IgD-negative memory B cell (primary cell): Measurements from ENCODE around the gene CRACDL. TPM values are rescaled to one million over a fixed set of nuclear protein-coding genes. Genes with fewer than 3 reads are reported as not detected.

ENCODE experiments used
- H3K27ac Mint-ChIP-seq, 3 donors: one replicate each; pipeline ENCODE4 v1.8.0; 2020 to 2022; ENCODE audit warnings: mild to moderate bottlenecking in 3 of 3, mixed read lengths in 3 of 3, moderate library complexity in 1 of 3
- H3K27me3 Mint-ChIP-seq: one replicate; pipeline ENCODE4 v1.8.0; 2021; ENCODE audit warnings: mixed read lengths
- H3K36me3 Mint-ChIP-seq: one replicate; pipeline ENCODE4 v1.8.0; 2020; ENCODE audit warnings: mild to moderate bottlenecking, mixed read lengths
- H3K4me1 Mint-ChIP-seq, 3 donors: one replicate each; pipeline ENCODE4 v1.8.0; 2020 to 2022; ENCODE audit warnings: mixed read lengths in 3 of 3, mild to moderate bottlenecking in 1 of 3
- H3K4me3 Mint-ChIP-seq, 4 donors: one replicate each; pipeline ENCODE4 v1.8.0; 2020 to 2022; ENCODE audit warnings: mild to moderate bottlenecking in 4 of 4, mixed read lengths in 4 of 4, moderate library complexity in 3 of 4
- H3K9me3 Mint-ChIP-seq, 3 donors: one replicate each; pipeline ENCODE4 v1.8.0; 2020 to 2021; ENCODE audit warnings: mixed read lengths in 3 of 3, mild to moderate bottlenecking in 1 of 3
- polyA plus RNA-seq: library from polyadenylated mRNA; unstranded; fragments of 300-500 nt; fragmentation: Illumina TruSeq; gene quantifications from one replicate; pipeline ENCODE4 v1.2.3, GENCODE V29; 2021

CRACDL gene
- polyA plus RNA-seq, 1 donor from 2014 or later: not detected

DNA sequence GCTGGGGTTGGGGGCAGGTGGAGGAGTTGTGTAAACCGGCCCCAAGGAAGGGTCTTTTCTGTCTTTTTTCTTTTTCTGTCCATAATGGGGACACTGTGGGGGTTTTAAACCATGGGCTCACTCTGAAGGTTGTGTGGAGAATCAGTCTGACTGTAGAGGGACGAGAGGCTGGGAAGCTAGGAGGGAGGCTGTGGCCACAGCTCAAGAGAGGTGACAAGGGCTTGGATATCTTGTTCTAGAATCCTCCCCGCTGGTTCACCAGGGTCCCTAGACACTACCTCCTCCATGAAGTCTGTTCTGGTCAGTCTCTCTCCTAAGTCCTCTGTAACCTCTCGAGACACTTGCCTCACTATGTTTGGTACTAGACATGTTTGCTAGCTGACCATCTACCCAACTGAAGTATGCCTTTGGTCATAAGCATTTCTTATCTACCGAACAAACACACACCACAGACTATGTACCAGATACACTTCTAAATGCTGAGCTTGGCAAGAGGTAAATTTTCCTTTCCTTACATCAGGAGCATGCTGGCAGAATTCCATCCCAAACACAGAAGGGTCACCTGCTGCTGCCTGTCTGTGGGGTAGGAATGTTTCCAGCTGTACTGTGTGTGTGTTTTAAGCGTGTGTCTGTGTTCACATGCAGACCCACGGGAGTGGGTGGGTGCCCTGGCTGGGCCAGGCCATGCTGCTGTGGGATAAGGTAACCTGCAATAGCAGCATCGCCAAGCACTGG, 135.5 kb downstream of the CRACDL start:
- no peaks in the 10 kb centered on the region for H3K4me1 Mint-ChIP-seq
- H3K4me3 Mint-ChIP-seq: no peak overlapping the region
- H3K27ac Mint-ChIP-seq: no peak overlapping the region
- H3K9me3 Mint-ChIP-seq: no peaks in the 10 kb centered on the region
- H3K36me3 Mint-ChIP-seq: no peaks in the 10 kb centered on the region
- peaks cover 1% of the 10 kb centered on the region for H3K27me3 Mint-ChIP-seq

DNA sequence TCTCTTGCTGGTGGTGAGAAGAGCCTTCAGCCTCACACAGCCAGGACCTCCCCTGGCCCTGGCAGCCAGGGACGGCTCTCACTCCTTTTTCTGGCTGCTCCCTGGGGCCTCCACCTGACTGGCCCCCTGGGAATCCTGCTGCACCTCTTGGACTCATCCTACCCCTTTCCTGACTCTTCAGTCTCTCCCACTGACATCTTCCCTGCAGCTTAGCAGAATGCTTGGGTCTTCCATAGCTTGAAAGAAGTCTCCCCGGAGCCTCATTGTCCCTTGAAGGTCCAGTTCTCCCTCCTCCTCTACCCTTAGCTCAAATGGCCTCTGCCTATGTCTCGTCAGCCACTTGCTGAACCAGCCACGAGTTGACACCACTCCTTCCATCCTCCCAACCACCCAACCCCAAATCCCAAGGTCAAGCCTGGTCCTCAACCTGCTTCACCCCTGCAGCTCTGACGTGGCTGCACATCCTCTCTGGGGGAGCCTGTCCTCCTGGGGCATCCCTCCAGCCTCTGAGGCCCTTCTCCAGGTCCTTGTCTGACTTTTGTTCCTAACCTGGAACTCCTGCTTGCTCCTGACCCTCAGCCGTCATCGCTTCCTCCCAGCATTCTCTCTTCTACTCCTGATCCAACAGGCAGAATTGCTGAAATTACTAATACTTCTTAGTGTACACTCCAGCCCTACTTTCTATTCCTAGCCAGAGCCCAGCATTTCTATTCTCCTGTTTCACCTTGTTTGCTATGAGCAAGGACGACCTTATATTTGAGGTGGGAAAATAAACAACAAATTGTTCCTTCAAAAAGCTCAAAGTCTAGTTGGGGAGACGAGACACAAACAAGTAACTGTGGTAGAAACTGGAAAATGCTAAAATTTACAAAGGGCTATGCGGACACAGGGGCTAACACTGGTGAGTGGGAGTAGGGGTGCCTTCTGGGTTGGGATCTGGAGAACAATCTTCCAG, 136.4 kb downstream of the CRACDL start:
- Mint-ChIP-seq H3K27ac (no peak overlapping the region), H3K9me3 (no peaks in the 10 kb centered on the region), H3K4me3 (no peak overlapping the region), H3K27me3 (peaks cover 1% of the 10 kb centered on the region), H3K36me3 (no peaks in the 10 kb centered on the region), H3K4me1 (no peaks in the 10 kb centered on the region)

DNA sequence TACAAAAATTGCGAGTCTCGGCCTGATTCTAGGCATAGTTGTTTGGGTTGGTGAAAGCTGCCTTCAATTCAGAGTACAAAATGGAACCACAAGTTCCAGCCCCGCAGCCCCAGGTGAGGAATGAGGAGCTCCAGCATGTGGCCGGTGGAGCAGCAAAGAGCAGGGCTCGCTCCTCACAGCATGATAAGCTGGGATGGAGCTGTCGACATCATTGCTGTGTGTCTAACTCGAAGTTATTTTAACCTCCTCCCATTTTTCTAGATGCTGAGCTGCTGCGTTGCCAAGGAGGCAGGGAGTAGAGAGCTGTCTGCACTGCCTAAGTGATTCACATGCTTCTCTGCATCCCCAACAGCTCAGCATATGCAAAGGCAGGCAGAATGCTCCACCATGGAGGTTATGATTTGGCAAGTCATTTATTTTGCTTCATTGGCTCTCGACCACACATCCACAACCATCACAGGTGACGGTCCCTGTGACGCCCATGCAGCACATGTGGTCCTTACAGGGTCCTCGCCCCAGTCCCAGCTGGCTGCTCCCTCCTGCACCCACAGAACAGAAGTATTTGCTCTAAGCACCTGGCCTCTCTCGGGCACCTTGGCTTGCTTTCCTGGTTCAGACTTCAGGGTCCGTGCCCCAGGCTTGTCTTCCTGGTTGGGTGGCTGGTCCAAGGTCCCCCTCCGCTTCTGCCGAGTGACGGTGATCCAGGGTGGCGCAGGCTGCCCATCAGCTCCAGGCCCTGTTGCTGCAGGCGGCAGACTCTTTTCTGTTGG, 139.1 kb downstream of the CRACDL start:
- no peaks in the 10 kb centered on the region for H3K36me3 Mint-ChIP-seq
- no peaks in the 10 kb centered on the region for H3K9me3 Mint-ChIP-seq
- H3K27ac Mint-ChIP-seq: no peak overlapping the region
- peaks cover 1% of the 10 kb centered on the region for H3K27me3 Mint-ChIP-seq
- no peak overlapping the region for H3K4me3 Mint-ChIP-seq
- H3K4me1 Mint-ChIP-seq: no peaks in the 10 kb centered on the region

DNA sequence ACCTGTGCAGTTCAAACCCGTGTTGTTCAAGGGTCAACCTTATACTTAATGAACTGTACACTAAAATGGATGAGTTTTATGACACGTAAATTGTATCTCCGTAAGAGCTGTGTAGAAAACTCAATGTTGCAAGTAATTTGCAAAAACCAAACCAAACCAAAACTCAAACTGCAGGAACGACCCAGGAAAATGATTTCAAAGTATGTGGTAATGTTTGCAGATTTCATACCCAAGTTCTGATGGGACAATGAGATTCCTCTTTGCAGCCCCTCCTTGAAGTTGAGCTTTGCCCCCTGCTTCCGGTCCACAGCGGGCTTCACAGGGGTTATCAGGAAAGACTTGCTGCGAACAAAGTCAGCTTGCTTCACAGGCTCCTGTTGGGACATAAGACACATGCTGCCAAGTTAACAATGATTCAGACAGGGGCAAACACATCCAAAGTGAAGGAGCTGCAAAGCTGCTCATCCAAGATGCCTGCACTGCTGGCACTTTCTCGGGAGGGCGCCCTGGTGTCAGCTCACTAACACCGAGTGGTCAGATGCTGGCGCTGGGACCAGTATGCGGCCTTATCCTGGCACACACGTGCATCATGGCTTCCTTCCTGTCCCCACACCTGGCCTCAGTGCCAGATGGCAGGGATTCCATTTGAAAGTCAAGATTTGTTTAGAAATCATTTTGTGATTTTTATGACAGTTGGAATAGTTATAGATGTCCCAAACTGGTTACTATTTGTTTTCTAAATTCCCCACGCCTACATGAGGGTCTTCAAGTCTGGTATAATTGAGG, 139.9 kb downstream of the CRACDL start:
- no peaks in the 10 kb centered on the region for H3K36me3 Mint-ChIP-seq
- H3K4me3 Mint-ChIP-seq: no peak overlapping the region
- no peaks in the 10 kb centered on the region for H3K4me1 Mint-ChIP-seq
- peaks cover 0 to 2% (median 0%) of the 10 kb centered on the region in 3 donors for H3K9me3 Mint-ChIP-seq
- H3K27me3 Mint-ChIP-seq: peaks cover 1% of the 10 kb centered on the region
- no peak overlapping the region for H3K27ac Mint-ChIP-seq

DNA sequence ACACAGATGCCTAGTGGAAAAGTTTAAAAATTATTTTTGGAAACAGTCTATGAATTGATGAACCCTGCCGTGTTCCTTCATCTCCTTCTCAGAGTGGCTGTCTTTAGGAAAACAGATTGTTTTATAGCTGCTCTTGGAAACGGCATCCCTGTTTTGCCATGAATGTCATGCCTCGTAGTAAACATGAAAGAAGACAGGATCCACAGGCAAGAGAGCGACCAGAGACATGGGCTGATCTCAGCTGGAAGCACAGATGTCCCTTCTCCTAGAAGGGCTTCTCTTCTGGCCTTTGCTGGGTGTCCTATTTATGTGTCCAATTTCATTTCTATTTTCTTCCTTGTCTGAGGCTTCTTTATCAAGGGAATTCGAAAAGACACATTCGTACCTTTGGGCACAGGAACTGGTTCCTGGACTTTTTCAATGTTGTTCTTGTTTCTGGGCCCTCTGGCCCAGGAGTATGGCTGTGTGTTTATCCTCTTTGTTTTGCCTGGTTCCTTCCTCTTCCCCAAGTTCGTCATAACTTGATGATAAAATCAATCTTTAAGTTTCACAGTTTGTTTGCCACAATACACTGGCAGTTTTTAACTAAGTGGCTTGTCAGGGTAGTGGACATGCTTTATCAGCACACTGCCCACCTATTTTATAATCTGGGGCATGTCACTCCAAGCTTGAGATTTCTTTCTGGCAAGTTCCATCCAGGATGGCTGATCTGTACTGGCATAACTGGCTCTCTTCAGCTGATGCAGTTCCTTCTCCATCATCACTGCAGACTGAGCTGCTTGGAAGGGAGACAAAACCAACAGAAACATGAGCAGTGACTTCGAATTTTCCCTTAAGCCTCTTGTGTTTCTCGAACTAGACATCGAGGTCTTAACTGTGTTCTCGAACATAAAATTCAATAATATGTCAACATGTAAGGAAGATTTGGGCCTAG, 141.9 kb downstream of the CRACDL start:
- Mint-ChIP-seq H3K27ac (no peak overlapping the region), H3K4me3 (no peak overlapping the region), H3K9me3 (peaks cover 0 to 2% (median 0%) of the 10 kb centered on the region in 3 donors), H3K4me1 (peaks cover 0 to 2% (median 0%) of the 10 kb centered on the region in 3 donors), H3K36me3 (no peaks in the 10 kb centered on the region), H3K27me3 (peaks cover 3% of the 10 kb centered on the region)

DNA sequence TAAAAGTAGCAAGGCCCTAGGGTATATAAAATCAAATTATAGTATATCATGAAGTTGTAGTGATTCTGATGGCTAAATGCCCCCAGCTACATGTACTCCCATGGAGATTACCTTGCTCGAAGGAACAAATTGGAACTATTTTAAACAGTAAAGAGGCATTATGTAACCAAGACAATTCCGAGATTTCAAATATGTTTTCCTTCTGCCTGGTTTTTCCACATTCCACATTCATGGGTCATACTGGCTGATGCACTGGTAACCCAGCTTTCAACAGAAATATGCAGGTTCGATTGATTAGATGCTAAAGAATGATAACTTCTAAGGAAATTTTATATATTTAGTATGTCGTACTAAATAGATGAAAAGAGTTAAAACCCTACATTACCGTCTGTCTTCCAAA, 142.8 kb downstream of the CRACDL start:
- H3K4me1 Mint-ChIP-seq: peaks cover 0 to 2% (median 0%) of the 10 kb centered on the region in 3 donors
- no peak overlapping the region for H3K4me3 Mint-ChIP-seq
- no peaks in the 10 kb centered on the region for H3K36me3 Mint-ChIP-seq
- H3K27me3 Mint-ChIP-seq: peaks cover 3% of the 10 kb centered on the region
- peaks cover 0 to 2% (median 0%) of the 10 kb centered on the region in 3 donors for H3K9me3 Mint-ChIP-seq
- H3K27ac Mint-ChIP-seq: no peak overlapping the region

DNA sequence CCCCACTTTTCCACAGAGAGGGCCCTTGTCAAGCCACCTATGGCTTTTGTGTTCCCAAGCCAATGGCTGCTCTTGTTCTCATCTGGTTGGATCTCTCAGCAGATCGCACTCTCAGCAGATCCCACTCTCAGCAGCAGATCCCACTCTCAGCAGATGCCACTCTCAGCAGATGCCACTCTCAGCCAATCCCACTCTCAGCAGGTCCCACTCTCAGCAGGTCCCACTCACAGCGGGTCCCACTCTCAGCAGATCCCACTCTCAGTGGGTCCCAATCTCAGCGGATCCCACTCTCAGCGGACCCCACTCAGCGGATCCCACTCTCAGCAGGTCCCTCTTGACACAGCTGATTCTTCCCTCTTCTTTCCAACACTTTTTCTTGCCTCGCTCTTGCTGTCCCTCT, 145.8 kb downstream of the CRACDL start:
- no peak overlapping the region for H3K27ac Mint-ChIP-seq
- peaks cover 0 to 2% (median 0%) of the 10 kb centered on the region in 3 donors for H3K9me3 Mint-ChIP-seq

DNA sequence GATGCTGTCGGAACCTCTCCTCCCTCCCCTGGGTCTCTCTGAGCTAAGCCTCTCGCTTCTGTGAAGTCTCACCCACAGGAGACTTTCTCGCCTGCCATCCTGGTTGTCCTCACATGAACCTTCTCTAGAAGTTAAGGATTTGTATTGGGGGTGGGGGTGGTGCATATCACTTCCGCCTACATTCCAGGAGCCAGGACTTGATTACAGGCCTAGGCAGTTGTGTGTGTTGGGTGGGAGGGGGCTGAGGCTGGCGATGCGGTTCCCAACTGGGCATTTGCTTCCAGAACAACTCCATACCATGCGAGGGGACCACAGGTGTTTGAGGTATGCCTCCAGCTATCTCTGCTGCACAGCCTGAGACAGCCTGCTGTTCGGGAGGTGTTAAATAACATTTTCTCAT, 148.3 kb downstream of the CRACDL start:
- Mint-ChIP-seq H3K9me3 (peaks cover 0 to 2% (median 0%) of the 10 kb centered on the region in 3 donors), H3K4me1 (peaks cover 0 to 3% (median 3%) of the 10 kb centered on the region in 3 donors), H3K27me3 (peaks cover 3% of the 10 kb centered on the region), H3K27ac (no peak overlapping the region), H3K4me3 (no peak overlapping the region), H3K36me3 (no peaks in the 10 kb centered on the region)

More for the DNA sequence above, 145.8 kb downstream of the CRACDL start:
- peaks cover 3% of the 10 kb centered on the region for H3K27me3 Mint-ChIP-seq
- no peak overlapping the region for H3K4me3 Mint-ChIP-seq
- H3K4me1 Mint-ChIP-seq: peaks cover 0 to 3% (median 3%) of the 10 kb centered on the region in 3 donors
- no peaks in the 10 kb centered on the region for H3K36me3 Mint-ChIP-seq

DNA sequence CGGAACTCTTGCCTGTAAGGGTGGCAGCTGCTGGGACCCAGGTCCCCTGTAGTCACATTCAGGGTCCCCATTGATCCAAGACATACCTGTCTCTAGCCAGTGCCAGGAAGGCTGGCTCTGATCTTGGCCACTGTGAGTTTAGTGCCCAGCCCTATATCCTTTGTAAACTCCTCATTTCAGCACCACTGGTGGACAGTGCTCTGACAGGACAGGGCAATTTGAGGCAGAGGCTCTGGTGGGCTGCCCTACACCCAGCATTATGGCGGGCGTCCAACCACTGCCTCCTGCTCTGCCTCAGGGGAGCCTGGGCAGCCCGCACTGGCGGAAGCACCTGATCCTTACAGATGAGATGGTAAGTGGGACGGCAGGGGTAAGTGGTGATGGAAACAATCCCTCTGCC, 149.8 kb downstream of the CRACDL start:
- H3K4me3 Mint-ChIP-seq: no peak overlapping the region
- peaks cover 0 to 3% (median 3%) of the 10 kb centered on the region in 3 donors for H3K4me1 Mint-ChIP-seq

DNA sequence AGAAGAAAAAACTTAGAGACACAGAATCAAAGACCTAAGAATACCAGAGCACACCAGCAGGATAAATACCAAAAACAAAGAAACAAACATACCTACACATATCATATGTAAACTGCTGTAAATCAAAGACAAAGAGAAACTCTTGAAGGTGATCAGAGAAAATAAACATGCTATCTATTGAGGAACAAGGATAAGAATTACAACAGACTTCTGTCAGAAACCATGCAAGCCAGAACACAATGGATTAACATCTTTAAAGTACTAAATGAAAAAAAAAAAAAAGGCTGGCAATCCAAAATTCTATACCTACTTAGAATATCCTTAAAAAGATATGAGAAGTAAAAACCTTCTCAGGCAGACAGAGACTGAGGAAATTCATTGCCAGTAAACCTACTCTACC, 153.5 kb downstream of the CRACDL start:
- Mint-ChIP-seq H3K27ac (no peak overlapping the region), H3K36me3 (peaks cover 5% of the 10 kb centered on the region), H3K27me3 (no peaks in the 10 kb centered on the region), H3K9me3 (peaks cover 6 to 9% (median 6%) of the 10 kb centered on the region in 3 donors), H3K4me3 (no peak overlapping the region), H3K4me1 (peaks cover 0 to 3% (median under 1%) of the 10 kb centered on the region in 3 donors)

More for the DNA sequence above, 149.8 kb downstream of the CRACDL start:
- H3K27ac Mint-ChIP-seq: no peak overlapping the region
- H3K36me3 Mint-ChIP-seq: peaks cover 5% of the 10 kb centered on the region
- peaks cover 6 to 9% (median 7%) of the 10 kb centered on the region in 3 donors for H3K9me3 Mint-ChIP-seq
- peaks cover 3% of the 10 kb centered on the region for H3K27me3 Mint-ChIP-seq

DNA sequence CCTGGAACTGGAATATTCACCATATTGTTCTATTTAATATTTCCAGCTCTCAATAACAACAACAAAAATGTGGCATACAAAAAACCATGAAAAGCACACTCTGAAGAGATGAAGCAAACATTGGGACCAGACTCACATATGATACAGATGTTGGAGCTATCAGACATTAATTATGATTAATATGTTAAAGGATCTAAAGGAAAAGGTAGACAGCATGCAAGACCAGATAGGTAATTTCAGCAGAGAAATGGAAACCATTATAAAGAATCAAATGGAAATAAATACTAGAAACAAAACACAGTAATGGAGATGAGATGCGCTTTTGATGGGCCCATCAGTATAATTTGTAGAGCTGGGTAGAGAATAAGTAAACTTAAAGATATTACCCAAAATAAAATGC, 154.2 kb downstream of the CRACDL start:
- no peak overlapping the region for H3K27ac Mint-ChIP-seq
- no peaks in the 10 kb centered on the region for H3K27me3 Mint-ChIP-seq
- peaks cover 6 to 9% (median 9%) of the 10 kb centered on the region in 3 donors for H3K9me3 Mint-ChIP-seq
- H3K4me1 Mint-ChIP-seq: no peaks in the 10 kb centered on the region
- H3K4me3 Mint-ChIP-seq: no peak overlapping the region
- peaks cover 5% of the 10 kb centered on the region for H3K36me3 Mint-ChIP-seq

DNA sequence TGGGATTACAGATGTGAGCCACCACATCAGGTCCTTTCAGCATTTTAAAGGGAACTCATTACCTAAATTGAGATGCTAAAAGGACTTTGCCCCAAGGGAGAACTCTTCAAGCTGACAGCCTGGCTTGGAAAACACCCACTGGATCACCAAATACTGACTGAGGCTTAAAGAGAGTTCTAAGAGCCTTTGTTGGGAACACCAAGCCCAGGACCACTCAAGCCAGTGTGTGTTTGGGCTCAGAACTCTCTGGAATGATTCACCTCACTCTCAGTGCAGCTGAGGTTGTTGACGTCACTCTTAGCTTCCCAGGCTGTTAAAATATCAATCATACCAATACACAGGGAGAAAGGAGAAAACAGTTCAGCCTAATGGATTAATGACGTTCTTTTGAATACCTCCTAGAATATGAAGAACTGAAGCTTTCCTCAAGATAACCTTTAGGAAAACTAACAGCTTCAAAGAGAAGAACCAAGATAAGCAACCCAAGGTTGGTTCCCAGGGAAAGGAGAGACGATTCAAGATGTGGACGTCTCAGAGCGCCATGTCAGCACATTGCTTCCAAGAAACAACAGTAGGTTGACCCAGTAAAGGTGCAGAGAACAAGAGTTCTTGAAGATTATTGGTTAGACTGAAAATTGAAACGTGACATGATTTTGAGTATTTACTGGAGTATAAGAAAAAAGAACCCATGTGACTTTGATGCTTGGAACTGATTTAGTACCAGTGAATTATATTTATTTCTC, 157.1 kb downstream of the CRACDL start:
- no peaks in the 10 kb centered on the region for H3K27me3 Mint-ChIP-seq
- peaks cover 0 to 1% (median 0%) of the 10 kb centered on the region in 3 donors for H3K4me1 Mint-ChIP-seq
- H3K27ac Mint-ChIP-seq: no peak overlapping the region
- peak overlapping the region in 1 of 4 donors; percentile 17 for H3K4me3 Mint-ChIP-seq
- H3K36me3 Mint-ChIP-seq: peaks cover 5% of the 10 kb centered on the region
- H3K9me3 Mint-ChIP-seq: peaks cover 6 to 9% (median 9%) of the 10 kb centered on the region in 3 donors

DNA sequence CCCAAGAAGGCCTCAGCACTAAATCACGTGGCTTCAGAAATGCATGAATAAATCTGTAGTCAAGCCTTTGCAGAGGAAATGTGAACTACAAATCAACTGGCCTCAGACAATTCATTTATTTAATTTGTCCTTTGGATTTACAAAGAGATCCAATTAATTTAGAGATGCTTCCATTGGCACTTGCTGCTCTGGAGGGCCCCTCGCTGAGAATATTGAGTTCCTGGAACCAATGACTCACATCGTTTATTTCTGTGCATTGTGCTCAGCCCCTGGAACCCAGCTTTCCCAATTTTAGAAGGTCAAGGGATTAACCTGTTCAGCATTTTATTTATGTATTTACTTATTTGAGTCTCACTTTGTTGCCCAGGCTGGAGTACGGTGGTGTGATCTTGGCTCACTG, 157.9 kb downstream of the CRACDL start:
- Mint-ChIP-seq H3K9me3 (peaks cover 6 to 9% (median 9%) of the 10 kb centered on the region in 3 donors), H3K27ac (no peak overlapping the region), H3K4me1 (peaks cover 0 to 1% (median 0%) of the 10 kb centered on the region in 3 donors), H3K36me3 (peaks cover 5% of the 10 kb centered on the region), H3K4me3 (no peak overlapping the region), H3K27me3 (no peaks in the 10 kb centered on the region)
